ENCODE measurements around the gene UNK.

Gene UNK

GRCh38 chr17:75822119-75822799 is 37.7 kb downstream of the UNK start:
- peak; percentile 21 for DNase-seq

- DNase-seq: no peak
These were observed 38.2 kb downstream of the UNK start for GRCh38 chr17:75822800-75823166.

GRCh38 chr17:75823257-75824041 is 38.8 kb downstream of the UNK start:
- DNase-seq: no peak

GRCh38 chr17:75824050-75824552 is 39.5 kb downstream of the UNK start:
- no peak for DNase-seq

GRCh38 chr17:75824666-75825065 is 40.1 kb downstream of the UNK start:
- DNase-seq: no peak

GRCh38 chr17:75825149-75825552 is 40.5 kb downstream of the UNK start:
- DNase-seq: no peak

- DNase-seq: no peak
These were observed 41.3 kb downstream of the UNK start for GRCh38 chr17:75825748-75826370.

- DNase-seq: no peak
These were observed 42.1 kb downstream of the UNK start for GRCh38 chr17:75826561-75827307.

- DNase-seq: peak; percentile 82
These were observed 42.9 kb downstream of the UNK start for GRCh38 chr17:75827308-75828075.

GRCh38 chr17:75828076-75828400 is 43.4 kb downstream of the UNK start:
- no peak for DNase-seq

GRCh38 chr17:75828741-75829140 is 44.1 kb downstream of the UNK start:
- no peak for DNase-seq

- no peak for DNase-seq
These were observed 45.1 kb downstream of the UNK start for GRCh38 chr17:75829747-75830146.

GRCh38 chr17:75830164-75831031 is 45.8 kb downstream of the UNK start:
- DNase-seq: peak; percentile 9

- DNase-seq: no peak
These were observed 46.5 kb downstream of the UNK start for GRCh38 chr17:75831032-75831571.

- DNase-seq: no peak
These were observed 47.6 kb downstream of the UNK start for GRCh38 chr17:75832164-75832651.

- no peak for DNase-seq
These were observed 48.2 kb downstream of the UNK start for GRCh38 chr17:75832652-75833400.

GRCh38 chr17:75834279-75834920 is 49.8 kb downstream of the UNK start:
- DNase-seq: no peak

- peak; percentile 75 for DNase-seq
These were observed 50.5 kb downstream of the UNK start for GRCh38 chr17:75834928-75835653.

- peak; percentile 75 for DNase-seq
These were observed 51.0 kb downstream of the UNK start for GRCh38 chr17:75835654-75835987.
